HEK293 (cell line): ENCODE data around the gene CUL3.

ENCODE experiments used
- CTCF ChIA-PET: fragments of 350-600 bp; formaldehyde crosslinking; extraction: SDS; loops from one replicate; lab custom pipeline; 2021; ENCODE audit warnings: antibody characterized with exemption; lab: Yijun Ruan, JAX
- POLR2A ChIA-PET: fragments of 300-600 bp; formaldehyde crosslinking; extraction: SDS; loops from one replicate; lab custom pipeline; 2020; ENCODE audit warnings: antibody characterized with exemption, inconsistent platforms; lab: Yijun Ruan, JAX
- H3K27ac ChIP-seq: fragments of 200-500 bp; sonication (Bioruptor generic); 2 replicates; pipeline ENCODE4 v1.5.1; 2014; ENCODE audit warnings: low read depth, low read length, control low read depth, inconsistent platforms; ENCODE audit errors: extremely low read depth
- H3K36me3 ChIP-seq, 2 experiments: fragments of 200-500 bp in 1 of 2; sonication (Bioruptor generic) in 1 of 2; 1 replicate in 1 of 2; 2 replicates in 1 of 2; pipeline ENCODE4 v1.5.1; 2014 to 2017; ENCODE audit warnings: inconsistent platforms in 2 of 2, low read length in 2 of 2; ENCODE audit not compliant: control insufficient read depth in 2 of 2, insufficient read depth in 1 of 2
- H3K4me1 ChIP-seq: fragments of 200-500 bp; sonication (Bioruptor generic); 2 replicates; pipeline ENCODE4 v1.5.1; 2014; ENCODE audit warnings: mild to moderate bottlenecking, low read length, inconsistent platforms; ENCODE audit not compliant: control insufficient read depth, insufficient read depth
- H3K4me3 ChIP-seq: 2 replicates; pipeline ENCODE4 v1.5.1; 2011; ENCODE audit warnings: low read depth, mild to moderate bottlenecking, control low read depth, low read length, moderate library complexity
- H3K9me3 ChIP-seq: fragments of 200-500 bp; sonication (Bioruptor generic); 2 replicates; pipeline ENCODE4 v1.5.1; 2014; ENCODE audit warnings: low read depth, low read length, inconsistent platforms; ENCODE audit not compliant: control insufficient read depth, insufficient read depth
- KLF7 ChIP-seq: fragments of 450-650 bp; formaldehyde crosslinking; IDR thresholded peaks from 2 replicates; pipeline ENCODE4 v1.5.1; 2016; ENCODE audit warnings: missing biosample characterization, missing genetic modification characterization, borderline replicate concordance
- SCRT1 ChIP-seq: fragments of 450-650 bp; formaldehyde crosslinking; IDR thresholded peaks from 2 replicates; pipeline ENCODE4 v1.5.1; 2016; ENCODE audit warnings: missing biosample characterization, missing genetic modification characterization, borderline replicate concordance
- SCRT2 ChIP-seq: fragments of 450-650 bp; formaldehyde crosslinking; IDR thresholded peaks from 2 replicates; pipeline ENCODE4 v1.5.1; 2016; ENCODE audit warnings: missing biosample characterization, missing genetic modification characterization
- SETDB1 ChIP-seq: IDR thresholded peaks from one replicate; pipeline ENCODE4 v1.6.1; 2017; ENCODE audit warnings: mild to moderate bottlenecking, low read length, moderate library complexity, mixed read lengths; ENCODE audit not compliant: insufficient read length
- WT1 ChIP-seq: fragments of 450-650 bp; formaldehyde crosslinking; IDR thresholded peaks from 2 replicates; pipeline ENCODE4 v1.5.1; 2016; ENCODE audit warnings: missing biosample characterization, missing genetic modification characterization
- ZBTB21 ChIP-seq: fragments of 450-650 bp; formaldehyde crosslinking; IDR thresholded peaks from 2 replicates; pipeline ENCODE4 v1.5.1; 2017; ENCODE audit warnings: missing biosample characterization, missing genetic modification characterization
- ZBTB26 ChIP-seq: fragments of 450-650 bp; formaldehyde crosslinking; optimal IDR thresholded peaks from 2 replicates; pipeline ENCODE3; 2016; ENCODE audit warnings: missing biosample characterization, mild to moderate bottlenecking, missing genetic modification characterization
- ZNF133 ChIP-seq: fragments of 450-650 bp; formaldehyde crosslinking; IDR thresholded peaks from 2 replicates; pipeline ENCODE4 v1.5.1; 2016; ENCODE audit warnings: missing biosample characterization, missing genetic modification characterization
- ZNF157 ChIP-seq: fragments of 450-650 bp; formaldehyde crosslinking; IDR thresholded peaks from 2 replicates; pipeline ENCODE4 v1.5.1; 2016; ENCODE audit warnings: missing biosample characterization, missing genetic modification characterization
- ZNF37A ChIP-seq: fragments of 450-650 bp; IDR thresholded peaks from 2 replicates; pipeline ENCODE4 v1.5.1; 2018; ENCODE audit warnings: missing biosample characterization, missing genetic modification characterization
- ZNF423 ChIP-seq: fragments of 450-650 bp; formaldehyde crosslinking; IDR thresholded peaks from 2 replicates; pipeline ENCODE4 v1.5.1; 2016; ENCODE audit warnings: missing biosample characterization, missing genetic modification characterization
- ZNF560 ChIP-seq: fragments of 450-650 bp; formaldehyde crosslinking; IDR thresholded peaks from 2 replicates; pipeline ENCODE4 v1.5.1; 2017; ENCODE audit warnings: missing biosample characterization, missing genetic modification characterization, borderline replicate concordance
- ZNF610 ChIP-seq: fragments of 450-650 bp; formaldehyde crosslinking; IDR thresholded peaks from 2 replicates; pipeline ENCODE4 v1.5.1; 2016; ENCODE audit warnings: missing biosample characterization, missing genetic modification characterization, borderline replicate concordance
- ZNF670 ChIP-seq: fragments of 450-650 bp; formaldehyde crosslinking; IDR thresholded peaks from 2 replicates; pipeline ENCODE4 v1.5.1; 2016; ENCODE audit warnings: missing biosample characterization, missing genetic modification characterization, low read depth
- ZNF704 ChIP-seq: fragments of 450-650 bp; formaldehyde crosslinking; IDR thresholded peaks from 2 replicates; pipeline ENCODE4 v1.5.1; 2016; ENCODE audit warnings: missing biosample characterization, missing genetic modification characterization
- ZNF76 ChIP-seq: fragments of 450-650 bp; formaldehyde crosslinking; IDR thresholded peaks from 2 replicates; pipeline ENCODE4; 2016; ENCODE audit warnings: low read depth, missing biosample characterization, missing genetic modification characterization, borderline replicate concordance
- ZNF791 ChIP-seq: fragments of 450-650 bp; formaldehyde crosslinking; IDR thresholded peaks from 2 replicates; pipeline ENCODE4 v1.5.1; 2016; ENCODE audit warnings: missing biosample characterization, missing genetic modification characterization
- ZNF843 ChIP-seq: fragments of 450-650 bp; formaldehyde crosslinking; IDR thresholded peaks from 2 replicates; pipeline ENCODE4 v1.5.1; 2016; ENCODE audit warnings: missing biosample characterization, missing genetic modification characterization
- ZXDB ChIP-seq: fragments of 450-650 bp; formaldehyde crosslinking; IDR thresholded peaks from 2 replicates; pipeline ENCODE4 v1.5.1; 2016; ENCODE audit warnings: missing biosample characterization, missing genetic modification characterization
- TF ChIP-seq, protein P1 (sequence below): fragments of 450-650 bp; formaldehyde crosslinking; IDR thresholded peaks from 2 replicates; pipeline ENCODE4 v1.5.1; 2016; ENCODE audit warnings: missing biosample characterization, missing genetic modification characterization
- TF ChIP-seq, protein P2 (sequence below): fragments of 450-650 bp; formaldehyde crosslinking; IDR thresholded peaks from 2 replicates; pipeline ENCODE4 v1.5.1; 2016; ENCODE audit warnings: missing biosample characterization, missing genetic modification characterization, low read depth

The CUL3 gene

GRCh38 chr2:224427471-224427870, 157.7 kb downstream of the CUL3 start:
- no peak overlapping the region for H3K27ac ChIP-seq
- no peaks in the 10 kb centered on the region for H3K36me3 ChIP-seq
- POLR2A ChIA-PET = no interaction called here
- no peak for TF ChIP-seq SCRT1 (tag by site-specific recombination)
- TF ChIP-seq WT1 (tag by site-specific recombination) = no peak
- TF ChIP-seq ZNF560 (tag by site-specific recombination) = no peak
- no peak for TF ChIP-seq ZNF670
- TF ChIP-seq ZNF76 (tag by site-specific recombination) = no peak
- no peak for TF ChIP-seq ZBTB26 (tag by site-specific recombination)
- no peak for TF ChIP-seq KLF7
- TF ChIP-seq ZNF37A (tag by site-specific recombination) = no peak
- TF ChIP-seq, protein P1, sequence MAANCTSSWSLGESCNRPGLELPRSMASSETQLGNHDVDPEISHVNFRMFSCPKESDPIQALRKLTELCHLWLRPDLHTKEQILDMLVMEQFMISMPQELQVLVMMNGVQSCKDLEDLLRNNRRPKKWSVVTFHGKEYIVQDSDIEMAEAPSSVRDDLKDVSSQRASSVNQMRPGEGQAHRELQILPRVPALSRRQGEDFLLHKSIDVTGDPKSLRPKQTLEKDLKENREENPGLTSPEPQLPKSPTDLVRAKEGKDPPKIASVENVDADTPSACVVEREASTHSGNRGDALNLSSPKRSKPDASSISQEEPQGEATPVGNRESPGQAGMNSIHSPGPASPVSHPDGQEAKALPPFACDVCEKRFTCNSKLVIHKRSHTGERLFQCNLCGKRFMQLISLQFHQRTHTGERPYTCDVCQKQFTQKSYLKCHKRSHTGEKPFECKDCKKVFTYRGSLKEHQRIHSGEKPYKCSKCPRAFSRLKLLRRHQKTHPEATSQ (tag by site-specific recombination) = no peak
- TF ChIP-seq ZXDB (tag by site-specific recombination) = no peak
- no peak for TF ChIP-seq SETDB1
- no peak for TF ChIP-seq ZNF610
- TF ChIP-seq, protein P2, sequence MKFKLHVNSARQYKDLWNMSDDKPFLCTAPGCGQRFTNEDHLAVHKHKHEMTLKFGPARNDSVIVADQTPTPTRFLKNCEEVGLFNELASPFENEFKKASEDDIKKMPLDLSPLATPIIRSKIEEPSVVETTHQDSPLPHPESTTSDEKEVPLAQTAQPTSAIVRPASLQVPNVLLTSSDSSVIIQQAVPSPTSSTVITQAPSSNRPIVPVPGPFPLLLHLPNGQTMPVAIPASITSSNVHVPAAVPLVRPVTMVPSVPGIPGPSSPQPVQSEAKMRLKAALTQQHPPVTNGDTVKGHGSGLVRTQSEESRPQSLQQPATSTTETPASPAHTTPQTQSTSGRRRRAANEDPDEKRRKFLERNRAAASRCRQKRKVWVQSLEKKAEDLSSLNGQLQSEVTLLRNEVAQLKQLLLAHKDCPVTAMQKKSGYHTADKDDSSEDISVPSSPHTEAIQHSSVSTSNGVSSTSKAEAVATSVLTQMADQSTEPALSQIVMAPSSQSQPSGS (tag by site-specific recombination) = no peak
- no peak for TF ChIP-seq ZBTB21
- no peak for TF ChIP-seq ZNF843
- TF ChIP-seq ZNF791 (tag by site-specific recombination) = no peak
- TF ChIP-seq ZNF157 (tag by site-specific recombination) = no peak
- H3K4me3 ChIP-seq = no peak overlapping the region
- no peaks in the 10 kb centered on the region for H3K4me1 ChIP-seq
- no peaks in the 10 kb centered on the region for H3K9me3 ChIP-seq
- CTCF ChIA-PET = interaction anchor here (0.6 kb wide), 1 partner anchor 67 kb away, joined by 3 read pairs; no protein-coding TSS in a partner anchor

- Histone ChIP-seq H3K9me3 (no peaks in the 10 kb centered on the region), H3K36me3 (no peaks in the 10 kb centered on the region), H3K27ac (no peak overlapping the region), H3K4me1 (no peaks in the 10 kb centered on the region), H3K4me3 (no peak overlapping the region)
- no peak for TF ChIP-seq ZNF133 (tag by site-specific recombination)
- no peak for TF ChIP-seq SCRT2 (tag by site-specific recombination)
- no peak for TF ChIP-seq ZNF704 (tag by site-specific recombination)
- TF ChIP-seq ZNF423 = no peak
- ChIA-PET CTCF (no interaction called here), POLR2A (no interaction called here)
Observed at GRCh38 chr2:224426656-224427055, 158.5 kb downstream of the CUL3 start.
